ENCODE data around the gene MRPS15.

Gene MRPS15

DNA sequence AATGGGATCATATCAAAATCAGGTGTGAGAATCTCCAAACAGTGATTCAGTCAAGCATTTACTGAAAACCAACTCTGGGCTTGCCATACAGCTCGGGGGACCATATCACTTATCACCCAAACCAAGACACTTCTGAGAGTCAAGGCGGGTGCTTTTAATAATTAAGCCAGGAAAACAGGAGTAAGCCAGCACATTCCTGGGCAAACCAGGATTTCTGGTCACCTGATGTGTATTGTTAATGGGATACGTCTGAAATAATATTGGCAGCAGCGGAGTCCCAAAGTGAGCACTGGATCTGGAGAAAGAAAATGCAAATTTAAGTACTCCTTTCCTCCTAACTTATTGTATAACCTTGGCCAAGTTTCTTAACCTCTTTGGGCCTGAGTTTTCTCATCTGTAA, 31.6 kb downstream of the MRPS15 start:
- DNase-seq (ENCODE audit: low read depth, low spot score): no peak
- TF ChIP-seq, protein P1, sequence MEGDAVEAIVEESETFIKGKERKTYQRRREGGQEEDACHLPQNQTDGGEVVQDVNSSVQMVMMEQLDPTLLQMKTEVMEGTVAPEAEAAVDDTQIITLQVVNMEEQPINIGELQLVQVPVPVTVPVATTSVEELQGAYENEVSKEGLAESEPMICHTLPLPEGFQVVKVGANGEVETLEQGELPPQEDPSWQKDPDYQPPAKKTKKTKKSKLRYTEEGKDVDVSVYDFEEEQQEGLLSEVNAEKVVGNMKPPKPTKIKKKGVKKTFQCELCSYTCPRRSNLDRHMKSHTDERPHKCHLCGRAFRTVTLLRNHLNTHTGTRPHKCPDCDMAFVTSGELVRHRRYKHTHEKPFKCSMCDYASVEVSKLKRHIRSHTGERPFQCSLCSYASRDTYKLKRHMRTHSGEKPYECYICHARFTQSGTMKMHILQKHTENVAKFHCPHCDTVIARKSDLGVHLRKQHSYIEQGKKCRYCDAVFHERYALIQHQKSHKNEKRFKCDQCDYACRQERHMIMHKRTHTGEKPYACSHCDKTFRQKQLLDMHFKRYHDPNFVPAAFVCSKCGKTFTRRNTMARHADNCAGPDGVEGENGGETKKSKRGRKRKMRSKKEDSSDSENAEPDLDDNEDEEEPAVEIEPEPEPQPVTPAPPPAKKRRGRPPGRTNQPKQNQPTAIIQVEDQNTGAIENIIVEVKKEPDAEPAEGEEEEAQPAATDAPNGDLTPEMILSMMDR (IDR thresholded peaks at IDR 0.05; ENCODE audit: low read depth, low read length): no peak
- H3K4me3 ChIP-seq (ENCODE audit: low read depth, low read length): no peak overlapping the region
- in situ Hi-C loops (cut with HindIII; ENCODE audit: low sequenced_read_pairs): no loop called here

DNA sequence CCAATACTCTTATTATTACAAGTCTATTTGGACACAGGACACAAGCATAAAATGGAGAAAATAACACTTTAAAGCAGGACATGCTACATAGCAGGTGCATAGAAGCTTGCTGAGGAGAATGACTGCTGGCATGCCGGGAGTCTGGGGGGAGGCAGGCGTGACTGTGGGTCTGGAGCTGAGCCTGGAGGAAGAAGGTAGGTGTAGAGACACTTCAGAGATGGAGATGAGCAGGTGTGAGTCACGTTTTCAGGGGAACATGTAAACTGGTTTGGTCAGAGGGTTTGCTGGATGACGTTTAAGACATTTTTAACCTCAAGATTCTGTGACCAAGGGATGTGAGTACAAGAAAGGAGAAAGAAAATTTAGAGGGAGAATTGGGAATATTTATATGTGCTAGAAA, 38.4 kb downstream of the MRPS15 start:
- TF ChIP-seq, protein P1 (IDR thresholded peaks at IDR 0.05; ENCODE audit: low read depth, low read length): no peak
- in situ Hi-C loops (cut with HindIII; ENCODE audit: low sequenced_read_pairs): no loop called here
- H3K4me3 ChIP-seq (ENCODE audit: low read depth, low read length): no peak overlapping the region
- DNase-seq (ENCODE audit: low read depth, low spot score): no peak

DNA sequence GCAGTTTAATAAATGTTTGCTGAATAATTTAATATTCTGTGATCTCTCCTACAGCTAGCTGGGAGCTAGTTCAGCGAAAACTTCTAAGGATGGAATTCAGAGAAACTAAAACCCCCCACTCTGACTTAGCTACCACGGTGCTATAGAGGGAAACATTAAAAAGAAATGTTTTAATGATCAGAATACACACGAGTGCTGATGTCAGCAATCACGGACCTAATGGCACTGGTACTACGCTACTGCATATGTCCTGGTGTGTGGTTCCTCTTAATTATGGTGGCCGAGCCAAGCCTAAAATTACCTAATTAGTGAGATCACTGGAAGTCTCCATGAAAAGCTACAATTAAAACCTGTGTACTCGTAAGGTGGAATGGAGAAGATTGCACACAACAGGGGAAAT, 42.5 kb downstream of the MRPS15 start:
- no peak overlapping the region for H3K4me3 ChIP-seq (ENCODE audit: low read depth, low read length)
- DNase-seq (ENCODE audit: low read depth, low spot score): no peak
- in situ Hi-C loops (cut with HindIII; ENCODE audit: low sequenced_read_pairs): loop anchor here (25.0 kb wide), 1 partner anchor 284 kb away; the partner anchor contains the start of genes COL8A2 and TRAPPC3
- TF ChIP-seq, protein P1 (IDR thresholded peaks at IDR 0.05; ENCODE audit: low read depth, low read length): no peak

DNA sequence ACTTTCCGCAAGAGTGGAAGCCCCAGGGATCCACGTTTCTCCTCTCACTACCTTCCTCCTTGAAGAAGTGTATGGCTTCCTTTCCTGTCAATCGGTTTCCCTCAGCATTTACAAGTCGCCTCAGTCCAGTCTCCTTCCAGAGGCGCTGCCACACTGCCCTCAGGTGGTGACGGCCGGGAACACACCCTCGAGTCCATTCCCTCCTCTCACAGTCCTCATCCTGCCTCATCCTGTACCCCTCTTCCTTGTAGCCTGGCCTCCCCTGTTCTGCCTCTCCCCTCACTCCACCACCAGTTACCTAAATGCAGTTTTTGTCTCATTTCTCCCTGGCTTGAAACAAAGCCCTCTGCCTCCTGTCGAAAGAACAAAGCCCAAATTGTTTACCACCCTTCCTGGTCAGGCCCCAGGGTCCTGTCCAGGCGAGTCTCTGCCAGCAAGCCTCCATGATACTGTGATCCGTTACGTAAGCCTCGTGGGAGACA, 43.3 kb downstream of the MRPS15 start:
- TF ChIP-seq, protein P1 (IDR thresholded peaks at IDR 0.05; ENCODE audit: low read depth, low read length): peak; percentile 96
- in situ Hi-C loops (cut with HindIII; ENCODE audit: low sequenced_read_pairs): loop anchor here (25.0 kb wide), 1 partner anchor 284 kb away; the partner anchor contains the start of genes COL8A2 and TRAPPC3
- DNase-seq (ENCODE audit: low read depth, low spot score): peak; percentile 82
- H3K4me3 ChIP-seq (ENCODE audit: low read depth, low read length): no peak overlapping the region

DNA sequence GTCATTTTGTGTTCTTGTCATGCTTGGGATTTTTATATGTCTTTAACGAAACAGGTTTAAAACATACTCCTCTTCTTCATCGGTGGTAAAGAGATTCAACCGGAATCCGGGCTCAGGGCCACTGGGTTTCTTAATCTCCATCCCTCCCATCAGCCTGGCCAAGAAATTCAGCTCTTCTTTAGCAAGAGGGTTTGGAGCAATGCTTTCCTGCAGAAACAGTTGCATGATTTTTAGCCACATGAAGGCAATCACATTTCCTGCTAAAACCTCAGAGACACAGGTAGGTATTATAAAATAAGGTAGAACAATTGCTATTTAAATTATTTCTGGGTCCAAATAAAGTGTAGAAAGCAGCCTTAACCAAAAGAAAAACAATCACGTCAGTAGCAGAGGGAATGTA, 43.8 kb downstream of the MRPS15 start:
- DNase-seq (ENCODE audit: low read depth, low spot score): no peak
- TF ChIP-seq, protein P1 (IDR thresholded peaks at IDR 0.05; ENCODE audit: low read depth, low read length): no peak
- H3K4me3 ChIP-seq (ENCODE audit: low read depth, low read length): no peak overlapping the region
- in situ Hi-C loops (cut with HindIII; ENCODE audit: low sequenced_read_pairs): loop anchor here (25.0 kb wide), 1 partner anchor 283 kb away; the partner anchor contains the start of genes COL8A2 and TRAPPC3

DNA sequence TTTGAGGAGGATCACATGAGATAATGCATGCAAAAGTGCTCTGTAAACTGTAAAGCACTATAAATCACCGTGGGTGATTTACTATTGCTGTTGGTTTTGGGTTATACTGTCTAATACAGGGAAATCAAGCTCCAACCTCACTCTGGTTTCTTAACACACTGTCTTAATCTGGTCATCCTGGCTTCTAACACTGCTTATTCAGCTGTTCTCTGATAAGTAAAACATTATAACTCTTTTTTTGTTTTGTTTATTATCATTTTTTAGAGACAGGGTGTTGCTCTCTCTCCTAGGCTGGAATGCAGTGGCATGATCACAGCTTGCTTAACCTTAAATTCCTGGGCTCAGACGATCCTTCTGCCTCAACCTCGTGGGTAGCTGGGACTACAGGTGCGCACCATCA, 44.6 kb downstream of the MRPS15 start:
- no peak overlapping the region for H3K4me3 ChIP-seq (ENCODE audit: low read depth, low read length)
- DNase-seq (ENCODE audit: low read depth, low spot score): no peak
- TF ChIP-seq, protein P1 (IDR thresholded peaks at IDR 0.05; ENCODE audit: low read depth, low read length): no peak
- in situ Hi-C loops (cut with HindIII; ENCODE audit: low sequenced_read_pairs): loop anchor here (25.0 kb wide), 1 partner anchor 282 kb away; the partner anchor contains the start of genes COL8A2 and TRAPPC3

Data from astrocyte of the spinal cord (primary cell).